ENCODE data around the gene ENTPD1.

ENTPD1 gene

DNA sequence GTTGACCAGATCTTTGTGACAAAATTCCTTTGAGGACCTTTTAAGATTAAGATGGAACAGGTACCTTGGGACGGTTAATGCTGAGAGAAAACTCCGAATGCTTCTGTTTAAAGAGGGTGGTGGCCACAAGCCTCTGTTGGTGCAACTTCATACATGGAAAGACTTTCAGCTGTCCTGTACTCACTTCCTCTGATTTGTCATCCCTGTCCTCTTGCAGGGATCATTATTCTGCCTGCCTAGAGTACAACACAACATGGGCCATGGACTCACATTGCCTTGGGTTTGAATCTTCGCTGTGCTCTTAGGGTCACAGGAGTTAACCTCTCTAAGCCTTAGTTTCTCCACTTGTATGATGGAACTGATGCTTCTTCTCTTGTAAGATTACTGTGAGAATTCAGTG is 75.1 kb downstream of the ENTPD1 start:
- TF ChIP-seq, protein P1, sequence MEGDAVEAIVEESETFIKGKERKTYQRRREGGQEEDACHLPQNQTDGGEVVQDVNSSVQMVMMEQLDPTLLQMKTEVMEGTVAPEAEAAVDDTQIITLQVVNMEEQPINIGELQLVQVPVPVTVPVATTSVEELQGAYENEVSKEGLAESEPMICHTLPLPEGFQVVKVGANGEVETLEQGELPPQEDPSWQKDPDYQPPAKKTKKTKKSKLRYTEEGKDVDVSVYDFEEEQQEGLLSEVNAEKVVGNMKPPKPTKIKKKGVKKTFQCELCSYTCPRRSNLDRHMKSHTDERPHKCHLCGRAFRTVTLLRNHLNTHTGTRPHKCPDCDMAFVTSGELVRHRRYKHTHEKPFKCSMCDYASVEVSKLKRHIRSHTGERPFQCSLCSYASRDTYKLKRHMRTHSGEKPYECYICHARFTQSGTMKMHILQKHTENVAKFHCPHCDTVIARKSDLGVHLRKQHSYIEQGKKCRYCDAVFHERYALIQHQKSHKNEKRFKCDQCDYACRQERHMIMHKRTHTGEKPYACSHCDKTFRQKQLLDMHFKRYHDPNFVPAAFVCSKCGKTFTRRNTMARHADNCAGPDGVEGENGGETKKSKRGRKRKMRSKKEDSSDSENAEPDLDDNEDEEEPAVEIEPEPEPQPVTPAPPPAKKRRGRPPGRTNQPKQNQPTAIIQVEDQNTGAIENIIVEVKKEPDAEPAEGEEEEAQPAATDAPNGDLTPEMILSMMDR (IDR thresholded peaks at IDR 0.05; ENCODE audit: borderline replicate concordance, control extremely low read depth, extremely low read depth, insufficient read depth, missing control alignments), result no peak
- DNase-seq (ENCODE audit: low spot score), result no peak
- in situ Hi-C loops (cut with MboI; ENCODE audit: low sequenced_read_pairs, unreplicated experiment), result no loop called here

DNA sequence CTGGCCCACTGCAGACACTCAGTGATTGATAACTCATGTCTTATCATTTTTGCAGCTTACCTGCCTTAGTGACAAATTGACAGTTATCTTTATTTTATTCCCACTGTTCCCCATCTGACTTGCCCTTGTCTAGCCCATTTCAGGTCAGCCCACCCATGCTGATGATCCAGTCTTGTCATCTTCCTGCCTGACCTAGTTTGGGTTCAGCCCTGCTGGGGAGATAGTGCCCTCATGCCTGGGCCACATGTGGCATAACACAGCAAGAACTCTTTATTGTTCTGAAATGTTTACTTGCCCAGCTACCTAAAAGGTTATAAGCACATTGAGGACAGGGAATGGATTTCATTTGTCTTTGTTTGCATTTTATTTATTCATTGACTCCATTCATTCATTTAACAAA is 75.6 kb downstream of the ENTPD1 start:
- TF ChIP-seq, protein P1 (IDR thresholded peaks at IDR 0.05; ENCODE audit: borderline replicate concordance, control extremely low read depth, extremely low read depth, insufficient read depth, missing control alignments), result no peak
- in situ Hi-C loops (cut with MboI; ENCODE audit: low sequenced_read_pairs, unreplicated experiment), result no loop called here
- no peak for DNase-seq (ENCODE audit: low spot score)

DNA sequence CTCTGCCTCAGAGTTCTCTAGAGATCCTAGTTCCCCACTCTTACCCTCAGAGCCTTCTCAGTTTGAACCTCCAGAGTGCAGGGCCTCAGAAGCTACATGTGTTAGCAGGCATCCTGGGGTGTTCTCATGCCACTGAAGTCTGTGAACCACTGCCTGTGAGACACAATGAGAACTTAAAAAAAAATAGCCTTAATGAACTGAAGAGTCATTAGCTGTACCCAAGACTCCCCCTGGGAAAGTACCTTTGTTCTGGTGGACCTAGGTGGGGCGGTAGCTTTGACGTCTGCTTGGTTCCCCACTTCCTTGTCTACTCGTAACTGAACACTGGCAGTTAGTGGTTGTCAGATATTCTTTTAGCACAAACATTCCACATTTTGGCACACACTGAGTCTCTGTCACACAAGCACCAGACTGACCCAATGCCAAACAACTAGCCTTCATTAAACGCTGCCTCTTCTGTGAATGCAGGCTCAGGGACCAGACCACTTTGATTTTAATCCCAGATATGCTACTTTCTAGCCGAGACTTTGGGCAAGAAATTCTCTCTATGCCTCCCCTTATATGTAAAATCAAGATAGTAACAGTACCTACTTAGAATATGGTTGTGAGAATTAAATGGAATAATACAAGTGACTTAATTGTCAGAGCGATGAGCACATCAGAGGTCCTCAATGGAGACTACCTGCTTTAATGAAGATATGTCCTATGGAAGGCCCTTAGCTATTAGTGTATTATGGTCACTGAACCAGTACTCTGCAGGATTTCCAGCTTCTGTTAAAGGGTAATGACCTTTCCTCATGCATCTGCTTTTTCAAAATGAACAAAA is 76.5 kb downstream of the ENTPD1 start:
- in situ Hi-C loops (cut with MboI; ENCODE audit: low sequenced_read_pairs, unreplicated experiment), result no loop called here
- DNase-seq (ENCODE audit: low spot score), result peak; percentile 54
- TF ChIP-seq, protein P1 (IDR thresholded peaks at IDR 0.05; ENCODE audit: borderline replicate concordance, control extremely low read depth, extremely low read depth, insufficient read depth, missing control alignments), result no peak

DNA sequence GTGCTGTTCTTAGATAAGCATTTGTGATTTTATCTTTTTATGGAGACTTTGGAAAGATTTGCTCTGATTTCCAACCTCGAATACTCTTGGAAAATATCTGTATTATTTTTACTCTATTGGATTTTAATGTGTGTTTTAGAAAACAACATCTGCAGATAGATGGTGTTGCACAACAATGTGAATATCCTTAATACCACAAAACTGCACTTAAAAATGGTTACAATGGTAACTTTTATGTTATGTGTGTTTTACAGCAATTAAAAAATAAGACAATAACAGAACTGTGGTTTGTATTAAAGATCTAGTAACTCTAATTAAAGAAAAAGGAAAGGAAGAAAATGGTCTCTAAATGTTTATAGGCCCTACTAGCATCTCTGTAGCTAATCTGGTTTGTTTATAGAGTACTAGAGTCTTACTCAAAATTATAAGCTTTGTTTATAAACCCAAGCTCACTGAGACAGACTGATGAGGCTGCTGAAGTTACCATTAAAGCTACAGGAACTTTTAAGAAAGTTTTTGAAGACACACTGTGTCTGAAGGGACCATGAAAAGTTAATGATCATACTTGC is 77.2 kb downstream of the ENTPD1 start:
- TF ChIP-seq, protein P1 (IDR thresholded peaks at IDR 0.05; ENCODE audit: borderline replicate concordance, control extremely low read depth, extremely low read depth, insufficient read depth, missing control alignments), result no peak
- in situ Hi-C loops (cut with MboI; ENCODE audit: low sequenced_read_pairs, unreplicated experiment), result no loop called here
- no peak for DNase-seq (ENCODE audit: low spot score)

DNA sequence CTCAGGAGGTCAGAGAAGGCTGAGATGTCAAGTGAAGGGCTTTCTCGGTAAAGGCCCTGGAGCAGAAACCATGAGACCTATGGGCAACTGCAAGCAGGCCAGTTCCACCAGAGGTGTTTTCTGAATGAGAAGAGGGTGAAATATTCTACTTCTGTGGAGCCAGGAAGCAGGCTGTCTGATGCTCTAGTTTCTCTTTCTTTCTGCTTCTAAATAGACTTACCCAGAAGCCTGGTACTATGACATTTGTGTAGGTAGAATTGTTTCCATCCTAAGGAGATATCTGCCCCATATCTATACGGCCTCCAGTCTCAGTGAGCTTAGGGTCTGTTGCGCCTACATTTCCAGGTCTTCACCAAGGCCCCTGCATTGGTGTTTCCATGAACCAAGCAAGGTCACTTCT is 78.4 kb downstream of the ENTPD1 start:
- in situ Hi-C loops (cut with MboI; ENCODE audit: low sequenced_read_pairs, unreplicated experiment), result no loop called here
- TF ChIP-seq, protein P1 (IDR thresholded peaks at IDR 0.05; ENCODE audit: borderline replicate concordance, control extremely low read depth, extremely low read depth, insufficient read depth, missing control alignments), result no peak
- DNase-seq (ENCODE audit: low spot score), result no peak

DNA sequence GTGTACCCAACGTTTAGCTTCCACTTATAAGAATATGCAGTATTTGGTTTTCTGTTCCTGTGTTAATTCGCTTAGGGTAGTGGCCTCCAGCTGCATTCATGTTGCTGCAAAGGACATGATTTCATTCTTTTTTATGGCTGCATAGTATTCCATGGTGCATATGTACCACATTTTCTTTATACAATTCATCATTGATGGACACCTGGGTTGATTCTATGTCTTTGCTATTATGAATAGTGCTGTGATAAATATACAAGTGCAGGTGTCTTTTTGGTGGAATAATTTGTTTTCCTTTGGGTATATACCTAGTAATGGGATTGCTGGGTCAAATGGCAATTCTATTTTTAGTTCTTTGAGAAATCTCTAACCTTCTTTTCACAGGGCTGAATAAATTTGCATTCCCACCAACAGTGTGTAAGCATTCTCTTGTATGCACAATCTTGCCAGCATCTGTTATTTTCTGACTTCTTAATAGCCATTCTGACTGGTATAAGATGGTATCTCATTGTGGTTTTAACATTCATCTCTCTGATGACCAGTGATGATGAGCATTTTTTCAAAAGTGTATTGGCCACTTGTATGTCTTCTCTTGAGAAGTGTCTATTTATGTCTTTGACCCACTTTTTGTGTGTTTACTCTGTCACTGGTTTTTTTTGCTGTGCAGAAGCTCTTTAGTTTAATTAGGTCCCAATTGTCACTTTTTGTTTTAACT is 79.3 kb downstream of the ENTPD1 start:
- TF ChIP-seq, protein P1 (IDR thresholded peaks at IDR 0.05; ENCODE audit: borderline replicate concordance, control extremely low read depth, extremely low read depth, insufficient read depth, missing control alignments), result no peak
- in situ Hi-C loops (cut with MboI; ENCODE audit: low sequenced_read_pairs, unreplicated experiment), result loop anchor here (5.0 kb wide), 1 partner anchor 138 kb away; no protein-coding TSS in a partner anchor
- DNase-seq (ENCODE audit: low spot score), result no peak
